ENCODE measurements around the gene PLN.

Gene PLN

DNA sequence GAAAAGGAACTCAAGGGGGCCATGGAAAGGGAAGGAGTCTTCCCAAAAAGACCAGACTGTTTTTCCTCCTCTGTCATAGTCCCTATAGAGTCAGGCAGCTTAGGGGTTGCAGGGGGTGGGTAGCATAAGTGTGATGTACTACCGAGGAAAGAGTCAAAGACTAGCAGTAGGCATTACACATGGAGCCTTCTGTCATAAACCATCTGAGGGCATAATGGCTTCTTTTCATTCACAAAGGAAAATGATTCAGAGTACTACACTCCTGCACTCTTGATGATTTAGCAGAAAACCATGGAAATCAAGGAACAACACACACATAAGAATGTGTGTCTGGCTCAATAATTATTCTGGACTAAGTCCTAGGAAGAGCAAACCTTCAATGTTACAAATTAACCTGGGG, 14.9 kb downstream of the PLN start:
- Histone ChIP-seq H3K36me3 (ENCODE audit: insufficient read depth, low read length) (peaks cover 6% of the 10 kb centered on the region), H3K4me2 (ENCODE audit: low read length) (no peak overlapping the region), H3K9ac (ENCODE audit: low read depth, low read length) (no peak overlapping the region), H3K4me1 (ENCODE audit: control insufficient read depth, insufficient read depth, low read length) (peaks cover 17% of the 10 kb centered on the region), H3K27me3 (ENCODE audit: control insufficient read depth, insufficient read depth, low read length) (no peaks in the 10 kb centered on the region), H3K9me3 (replicated peaks; ENCODE audit: low read length) (no peaks in the 10 kb centered on the region), H3K4me3 (ENCODE audit: low read length) (no peak overlapping the region)

DNA sequence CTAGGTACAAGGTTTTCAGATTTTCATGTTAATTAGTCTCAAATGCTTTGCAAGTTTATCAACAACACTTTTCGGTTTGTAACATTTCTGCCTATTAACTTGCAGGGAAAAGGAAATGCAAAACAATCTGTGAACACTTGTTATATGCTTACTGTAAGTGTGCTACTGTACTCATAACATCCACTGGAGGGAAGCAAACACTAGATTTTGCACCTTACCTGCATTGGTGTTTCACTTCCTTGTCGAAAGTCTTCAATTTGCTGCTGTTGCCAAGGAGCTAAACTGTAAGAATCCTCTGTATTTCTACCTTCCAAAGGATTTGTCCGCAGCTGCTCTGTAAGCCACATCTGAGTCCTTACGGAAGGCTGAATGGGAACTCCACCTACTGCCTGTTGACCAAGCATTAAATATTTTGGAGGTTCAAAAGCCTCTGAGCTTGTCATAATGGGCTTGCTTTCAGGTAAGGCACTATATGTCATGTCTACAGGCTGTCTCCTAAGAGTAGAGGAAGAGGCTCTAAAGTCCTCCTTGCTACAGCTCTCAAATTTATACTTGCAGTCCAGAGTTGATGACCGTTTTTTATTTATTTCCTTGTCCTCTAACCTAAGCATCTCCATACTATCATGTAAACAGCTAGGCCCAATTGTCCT, 17.3 kb downstream of the PLN start:
- Histone ChIP-seq H3K4me1 (ENCODE audit: control insufficient read depth, insufficient read depth, low read length) (peaks cover 6% of the 10 kb centered on the region), H3K9ac (ENCODE audit: low read depth, low read length) (no peak overlapping the region), H3K4me2 (ENCODE audit: low read length) (no peak overlapping the region)

GRCh38 chr6:118567974-118568373, 19.9 kb downstream of the PLN start:
- no peak overlapping the region for H3K4me3 ChIP-seq (ENCODE audit: low read length)
- H3K27me3 ChIP-seq (ENCODE audit: control insufficient read depth, insufficient read depth, low read length) = no peaks in the 10 kb centered on the region
- H3K9me3 ChIP-seq (replicated peaks; ENCODE audit: low read length) = no peaks in the 10 kb centered on the region
- H3K36me3 ChIP-seq (ENCODE audit: insufficient read depth, low read length) = peaks cover 6% of the 10 kb centered on the region
- peaks cover 3% of the 10 kb centered on the region for H3K4me1 ChIP-seq (ENCODE audit: control insufficient read depth, insufficient read depth, low read length)
- no peak overlapping the region for H3K9ac ChIP-seq (ENCODE audit: low read depth, low read length)
- no peak overlapping the region for H3K4me2 ChIP-seq (ENCODE audit: low read length)

More for the DNA sequence above, 17.3 kb downstream of the PLN start:
- no peak overlapping the region for H3K4me3 ChIP-seq (ENCODE audit: low read length)
- no peaks in the 10 kb centered on the region for H3K27me3 ChIP-seq (ENCODE audit: control insufficient read depth, insufficient read depth, low read length)
- peaks cover 6% of the 10 kb centered on the region for H3K36me3 ChIP-seq (ENCODE audit: insufficient read depth, low read length)
- H3K9me3 ChIP-seq (replicated peaks; ENCODE audit: low read length) = no peaks in the 10 kb centered on the region

DNA sequence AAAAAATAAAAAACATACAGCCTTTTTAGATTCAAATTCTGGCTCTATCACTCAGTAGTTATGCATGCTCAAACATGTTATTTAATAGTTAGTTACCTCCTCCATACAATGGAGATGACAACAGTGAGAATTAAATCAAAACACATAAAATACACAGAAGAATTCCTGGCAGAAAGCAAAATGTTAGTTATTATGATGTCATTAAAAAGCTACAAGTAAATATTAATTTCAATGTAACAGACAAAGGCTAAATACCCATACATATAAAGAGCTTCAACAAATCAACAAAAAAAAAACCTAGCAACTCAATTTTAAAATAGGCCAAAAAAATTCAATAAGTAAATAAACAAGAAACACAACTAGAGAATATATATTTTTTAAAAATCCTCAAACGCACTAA, 21.4 kb downstream of the PLN start:
- no peak overlapping the region for H3K4me3 ChIP-seq (ENCODE audit: low read length)
- H3K4me1 ChIP-seq (ENCODE audit: control insufficient read depth, insufficient read depth, low read length) = no peaks in the 10 kb centered on the region
- H3K9ac ChIP-seq (ENCODE audit: low read depth, low read length) = no peak overlapping the region
- H3K27me3 ChIP-seq (ENCODE audit: control insufficient read depth, insufficient read depth, low read length) = no peaks in the 10 kb centered on the region
- H3K4me2 ChIP-seq (ENCODE audit: low read length) = no peak overlapping the region
- H3K9me3 ChIP-seq (replicated peaks; ENCODE audit: low read length) = peaks cover 8% of the 10 kb centered on the region
- peaks cover 13% of the 10 kb centered on the region for H3K36me3 ChIP-seq (ENCODE audit: insufficient read depth, low read length)

GRCh38 chr6:118571121-118571520, 23.0 kb downstream of the PLN start:
- H3K27me3 ChIP-seq (ENCODE audit: control insufficient read depth, insufficient read depth, low read length) = no peaks in the 10 kb centered on the region
- no peak overlapping the region for H3K4me2 ChIP-seq (ENCODE audit: low read length)
- H3K36me3 ChIP-seq (ENCODE audit: insufficient read depth, low read length) = peaks cover 12% of the 10 kb centered on the region
- no peak overlapping the region for H3K4me3 ChIP-seq (ENCODE audit: low read length)
- H3K9me3 ChIP-seq (replicated peaks; ENCODE audit: low read length) = peaks cover 16% of the 10 kb centered on the region
- no peaks in the 10 kb centered on the region for H3K4me1 ChIP-seq (ENCODE audit: control insufficient read depth, insufficient read depth, low read length)
- no peak overlapping the region for H3K9ac ChIP-seq (ENCODE audit: low read depth, low read length)

- Histone ChIP-seq H3K4me2 (ENCODE audit: low read length) (no peak overlapping the region), H3K4me3 (ENCODE audit: low read length) (no peak overlapping the region), H3K9ac (ENCODE audit: low read depth, low read length) (no peak overlapping the region), H3K36me3 (ENCODE audit: insufficient read depth, low read length) (peaks cover 11% of the 10 kb centered on the region), H3K27me3 (ENCODE audit: control insufficient read depth, insufficient read depth, low read length) (no peaks in the 10 kb centered on the region), H3K4me1 (ENCODE audit: control insufficient read depth, insufficient read depth, low read length) (no peaks in the 10 kb centered on the region), H3K9me3 (replicated peaks; ENCODE audit: low read length) (peaks cover 21% of the 10 kb centered on the region)
Measured at GRCh38 chr6:118574051-118574865, 26.2 kb downstream of the PLN start.

DNA sequence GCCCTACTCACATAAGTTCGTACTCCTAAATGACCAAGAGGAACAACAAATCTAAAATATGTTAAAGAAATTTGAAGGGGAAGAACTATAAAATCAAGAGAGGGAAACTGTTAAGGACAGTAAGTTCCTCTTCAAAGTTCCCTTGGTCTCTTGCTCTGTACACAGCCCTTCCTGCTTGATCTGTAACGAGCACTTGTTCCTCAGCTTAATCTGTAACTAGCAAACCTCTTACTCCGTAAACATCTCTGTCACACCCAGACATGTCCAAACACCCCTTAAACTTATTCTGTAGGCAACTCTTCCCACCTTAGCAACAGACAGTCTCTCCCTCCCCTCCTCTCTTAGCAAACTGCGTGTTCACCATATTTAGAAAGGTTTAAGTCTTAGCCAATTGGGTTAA, 29.9 kb downstream of the PLN start:
- peaks cover 21% of the 10 kb centered on the region for H3K9me3 ChIP-seq (replicated peaks; ENCODE audit: low read length)
- H3K36me3 ChIP-seq (ENCODE audit: insufficient read depth, low read length) = peaks cover 11% of the 10 kb centered on the region
- peaks cover 14% of the 10 kb centered on the region for H3K4me1 ChIP-seq (ENCODE audit: control insufficient read depth, insufficient read depth, low read length)
- no peak overlapping the region for H3K9ac ChIP-seq (ENCODE audit: low read depth, low read length)
- H3K4me3 ChIP-seq (ENCODE audit: low read length) = no peak overlapping the region
- no peaks in the 10 kb centered on the region for H3K27me3 ChIP-seq (ENCODE audit: control insufficient read depth, insufficient read depth, low read length)
- H3K4me2 ChIP-seq (ENCODE audit: low read length) = no peak overlapping the region

DNA sequence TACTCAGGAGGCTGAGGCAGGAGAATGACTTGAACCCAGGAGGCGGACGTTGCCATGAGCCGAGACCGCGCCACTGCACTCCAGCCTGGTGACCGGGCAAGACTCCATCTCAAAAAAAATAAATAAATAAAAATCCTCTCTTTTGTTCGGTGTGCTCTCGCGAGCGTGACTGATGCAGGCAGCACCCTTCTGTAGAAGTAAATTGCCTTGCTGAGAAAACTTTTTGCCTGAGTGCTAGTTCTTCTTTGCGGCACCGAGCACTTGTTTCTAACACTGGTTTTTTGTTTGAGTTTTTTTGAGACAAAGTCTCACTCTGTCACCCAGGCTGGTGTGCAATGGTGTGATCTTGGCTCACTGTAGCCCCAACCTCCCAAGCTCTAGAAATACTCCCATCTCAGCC, 30.5 kb downstream of the PLN start:
- peaks cover 11% of the 10 kb centered on the region for H3K36me3 ChIP-seq (ENCODE audit: insufficient read depth, low read length)
- H3K9me3 ChIP-seq (replicated peaks; ENCODE audit: low read length) = peaks cover 21% of the 10 kb centered on the region
- no peak overlapping the region for H3K4me2 ChIP-seq (ENCODE audit: low read length)
- no peak overlapping the region for H3K4me3 ChIP-seq (ENCODE audit: low read length)
- no peaks in the 10 kb centered on the region for H3K27me3 ChIP-seq (ENCODE audit: control insufficient read depth, insufficient read depth, low read length)
- H3K4me1 ChIP-seq (ENCODE audit: control insufficient read depth, insufficient read depth, low read length) = peaks cover 14% of the 10 kb centered on the region
- H3K9ac ChIP-seq (ENCODE audit: low read depth, low read length) = no peak overlapping the region

DNA sequence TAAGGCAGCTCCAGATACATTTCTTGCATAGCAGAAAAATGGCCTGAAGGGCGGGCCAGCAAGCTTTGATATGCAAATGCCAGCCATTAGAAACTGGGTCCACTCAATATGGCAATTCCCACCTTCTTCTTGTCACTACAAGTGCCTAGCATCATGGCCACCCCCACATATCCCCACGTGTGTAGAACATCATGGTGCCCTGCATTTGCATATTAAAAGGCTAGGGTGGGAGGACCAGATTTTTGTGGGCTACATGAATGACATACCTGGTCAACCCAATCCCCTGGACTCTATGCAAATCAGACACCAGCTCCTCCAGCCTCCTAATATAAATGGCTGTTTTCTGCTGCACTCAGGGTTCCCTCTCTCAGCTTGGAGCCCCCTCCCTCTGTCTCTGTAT, 31.7 kb downstream of the PLN start:
- Histone ChIP-seq H3K9ac (ENCODE audit: low read depth, low read length) (no peak overlapping the region), H3K4me1 (ENCODE audit: control insufficient read depth, insufficient read depth, low read length) (peaks cover 14% of the 10 kb centered on the region), H3K27me3 (ENCODE audit: control insufficient read depth, insufficient read depth, low read length) (no peaks in the 10 kb centered on the region), H3K9me3 (replicated peaks; ENCODE audit: low read length) (peaks cover 10% of the 10 kb centered on the region), H3K4me3 (ENCODE audit: low read length) (no peak overlapping the region), H3K36me3 (ENCODE audit: insufficient read depth, low read length) (peaks cover 1% of the 10 kb centered on the region), H3K4me2 (ENCODE audit: low read length) (no peak overlapping the region)

DNA sequence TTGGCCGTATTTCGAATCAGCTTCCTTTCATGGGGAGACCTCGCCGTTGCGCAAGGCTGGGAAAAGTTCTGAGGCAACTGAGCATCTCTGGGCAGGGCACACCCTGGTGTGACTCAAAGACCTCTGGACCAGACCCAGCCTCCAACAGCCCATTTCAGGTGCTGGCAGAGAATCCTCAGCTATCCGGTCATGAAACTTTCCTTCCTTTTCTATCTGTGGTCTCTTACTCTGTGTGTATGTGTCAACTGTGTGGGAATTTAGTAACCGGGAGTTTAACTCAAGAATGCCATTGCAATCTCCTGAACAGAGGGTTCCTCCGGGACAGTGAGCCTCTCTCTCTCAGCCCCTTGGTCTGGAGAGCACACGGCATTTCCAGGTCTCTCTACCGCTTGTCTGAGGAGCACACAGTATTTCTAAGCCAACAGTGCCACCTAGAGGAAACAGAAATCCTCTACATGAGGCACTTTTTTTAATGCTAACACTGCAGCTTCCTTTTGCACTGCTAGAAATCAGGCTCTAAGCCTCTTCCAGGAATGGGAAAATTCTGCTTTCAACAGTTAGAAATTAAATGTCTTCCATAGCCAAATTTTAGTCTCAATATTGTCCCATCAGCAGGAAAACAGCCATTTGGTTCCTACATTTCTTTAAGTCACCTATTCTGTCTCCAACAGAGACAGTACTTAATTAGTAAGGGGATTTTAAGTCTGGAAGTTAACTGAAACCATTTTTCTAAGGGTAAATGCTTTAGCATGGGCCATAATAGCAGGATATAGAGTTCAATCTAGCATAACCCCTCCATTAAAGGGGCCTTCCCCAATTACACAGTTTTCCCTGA, 32.7 kb downstream of the PLN start:
- peaks cover 14% of the 10 kb centered on the region for H3K4me1 ChIP-seq (ENCODE audit: control insufficient read depth, insufficient read depth, low read length)
- no peaks in the 10 kb centered on the region for H3K27me3 ChIP-seq (ENCODE audit: control insufficient read depth, insufficient read depth, low read length)
- H3K36me3 ChIP-seq (ENCODE audit: insufficient read depth, low read length) = no peaks in the 10 kb centered on the region
- no peak overlapping the region for H3K9ac ChIP-seq (ENCODE audit: low read depth, low read length)
- no peak overlapping the region for H3K4me3 ChIP-seq (ENCODE audit: low read length)
- H3K4me2 ChIP-seq (ENCODE audit: low read length) = peak overlapping the region; percentile 39
- peaks cover 5% of the 10 kb centered on the region for H3K9me3 ChIP-seq (replicated peaks; ENCODE audit: low read length)

- H3K4me3 ChIP-seq (ENCODE audit: low read length) = no peak overlapping the region
- H3K36me3 ChIP-seq (ENCODE audit: insufficient read depth, low read length) = no peaks in the 10 kb centered on the region
- H3K9ac ChIP-seq (ENCODE audit: low read depth, low read length) = no peak overlapping the region
- H3K27me3 ChIP-seq (ENCODE audit: control insufficient read depth, insufficient read depth, low read length) = no peaks in the 10 kb centered on the region
- H3K4me1 ChIP-seq (ENCODE audit: control insufficient read depth, insufficient read depth, low read length) = peaks cover 14% of the 10 kb centered on the region
- H3K9me3 ChIP-seq (replicated peaks; ENCODE audit: low read length) = peaks cover 5% of the 10 kb centered on the region
- no peak overlapping the region for H3K4me2 ChIP-seq (ENCODE audit: low read length)
Measured at GRCh38 chr6:118581489-118581959, 33.4 kb downstream of the PLN start.
